HPDE6-E6E7 (cell line): ENCODE data around the gene OR2B2.

ENCODE experiments used
- DNase-seq: peaks from one replicate; pipeline ENCODE4 v3.0.0; 2011; ENCODE audit warnings: missing footprints; ENCODE audit errors: extremely low spot score

The OR2B2 gene

GRCh38 chr6:27867051-27867944 is 44.9 kb downstream of the OR2B2 start:
- DNase-seq, result no peak

GRCh38 chr6:27866357-27867050 is 45.7 kb downstream of the OR2B2 start:
- DNase-seq, result no peak

- DNase-seq, result no peak
Measured at GRCh38 chr6:27865850-27866356, 46.3 kb downstream of the OR2B2 start.

DNA sequence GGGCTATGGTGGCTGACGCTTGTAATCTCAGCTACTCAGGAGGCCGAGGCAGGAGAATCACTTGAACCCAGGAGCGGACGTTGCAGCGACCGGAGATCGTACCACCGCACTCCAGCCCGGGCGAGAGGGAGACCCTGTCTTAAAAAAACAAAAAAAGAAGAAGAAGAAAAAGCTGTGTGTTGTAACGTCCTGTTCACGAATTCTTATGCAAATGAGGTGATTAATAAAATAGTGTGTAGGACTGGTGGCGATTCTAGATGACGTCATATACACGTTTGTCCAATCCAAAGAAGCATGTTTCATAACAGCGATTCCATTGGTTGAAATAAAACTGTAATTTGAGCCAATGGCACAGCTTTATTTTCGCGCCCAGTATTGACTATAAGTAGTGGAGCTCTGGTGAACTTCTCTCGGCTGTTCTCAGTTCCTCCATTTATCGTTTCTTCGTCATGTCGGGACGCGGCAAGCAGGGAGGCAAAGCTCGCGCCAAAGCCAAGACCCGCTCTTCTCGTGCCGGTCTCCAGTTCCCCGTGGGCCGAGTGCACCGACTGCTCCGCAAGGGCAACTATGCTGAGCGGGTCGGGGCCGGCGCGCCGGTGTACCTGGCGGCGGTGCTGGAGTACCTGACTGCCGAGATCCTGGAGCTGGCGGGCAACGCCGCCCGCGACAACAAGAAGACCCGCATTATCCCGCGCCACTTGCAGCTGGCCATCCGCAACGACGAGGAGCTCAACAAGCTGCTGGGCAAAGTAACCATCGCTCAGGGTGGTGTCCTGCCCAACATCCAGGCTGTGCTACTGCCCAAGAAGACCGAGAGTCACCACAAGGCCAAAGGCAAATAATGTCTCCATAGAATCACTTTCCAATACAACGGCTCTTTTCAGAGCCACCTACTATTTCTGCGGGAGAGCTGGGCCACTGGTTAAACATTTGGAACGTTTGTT is 47.0 kb downstream of the OR2B2 start:
- DNase-seq, result peak; percentile 89

- DNase-seq, result no peak
Measured at GRCh38 chr6:27863962-27864905, 48.0 kb downstream of the OR2B2 start.

DNA sequence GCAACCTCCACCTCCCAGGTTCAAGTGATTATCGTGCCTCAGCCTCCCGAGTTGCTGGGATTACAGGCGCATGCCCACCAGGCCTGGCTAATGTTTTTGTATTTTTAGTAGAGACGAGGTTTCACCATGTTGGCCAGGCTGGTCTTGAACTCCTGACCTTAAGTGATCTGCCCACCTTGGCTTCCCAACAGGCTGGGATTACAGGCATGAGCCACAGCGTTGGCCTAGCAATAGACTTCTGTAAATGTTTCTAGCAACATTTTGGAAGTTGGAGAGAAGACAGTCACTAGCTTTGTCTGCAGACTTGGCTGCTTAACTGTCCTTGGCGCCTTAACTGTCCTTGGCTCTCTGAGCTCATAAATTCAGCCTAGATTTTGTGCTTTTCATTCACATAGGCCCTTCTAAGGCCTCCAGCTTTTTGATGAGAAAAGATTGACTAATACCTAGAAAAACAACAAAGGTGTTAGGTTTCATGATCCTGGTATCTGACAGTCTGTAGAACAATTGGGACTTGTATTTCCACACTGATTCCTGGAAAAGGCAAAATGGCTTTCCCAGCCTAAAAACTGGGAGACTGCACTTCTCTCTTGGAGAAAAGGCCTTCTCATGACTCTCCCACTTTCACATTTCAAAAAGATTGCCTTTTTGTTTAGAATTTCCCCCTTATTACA is 49.7 kb downstream of the OR2B2 start:
- no peak for DNase-seq

DNA sequence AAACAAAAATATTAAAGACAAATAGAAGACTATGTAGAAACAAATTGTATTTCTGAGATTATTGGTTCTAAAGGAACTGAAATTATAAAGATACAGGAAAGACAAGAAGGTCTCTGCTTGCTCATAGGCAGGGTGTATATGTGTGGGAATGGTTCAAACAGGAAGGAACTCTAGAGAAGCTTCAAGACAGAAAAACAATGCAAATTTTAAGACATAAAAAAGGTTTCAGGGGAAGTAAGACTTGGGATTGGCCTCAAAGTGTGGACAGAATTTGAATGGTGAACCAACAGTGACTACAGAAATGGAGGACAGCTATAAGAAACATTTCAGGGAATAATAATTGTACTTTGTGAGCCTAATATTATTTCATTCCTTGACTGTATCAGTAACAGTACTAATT is 50.3 kb downstream of the OR2B2 start:
- no peak for DNase-seq

- no peak for DNase-seq
Measured at GRCh38 chr6:27861276-27861840, 50.8 kb downstream of the OR2B2 start.
